NCI-H748 (cell line): ENCODE results near the gene DENND5A.

ENCODE experiments used
- DNase-seq: peaks from one replicate; lab custom pipeline; 2025; ENCODE audit not compliant: unreplicated experiment; lab: John Stamatoyannopoulos, UW

DENND5A gene

GRCh38 chr11:9265211-9266131 lies at the start of gene DENND5A:
Gene DENND5A, minus strand, starts transcription at chr11:9265350. Its CDS starts 281 bp downstream, at chr11:9265069.
- peak; percentile 86 for DNase-seq

- DNase-seq: peak; percentile 99
Observed at GRCh38 chr11:9314291-9315077, 49.3 kb upstream of the DENND5A start, which contains the start of gene TMEM41B. Gene TMEM41B, minus strand, starts transcription at chr11:9314593. Its CDS starts 152 bp downstream, at chr11:9314441.

GRCh38 chr11:9313648-9314290 lies 48.6 kb upstream of the DENND5A start:
- peak; percentile 55 for DNase-seq

- DNase-seq: no peak
Observed at GRCh38 chr11:9310485-9311090, 45.4 kb upstream of the DENND5A start.

- DNase-seq: no peak
Observed at GRCh38 chr11:9304178-9304577, 39.0 kb upstream of the DENND5A start.

GRCh38 chr11:9302448-9302847 lies 37.3 kb upstream of the DENND5A start:
- DNase-seq: no peak

GRCh38 chr11:9301720-9302119 lies 36.6 kb upstream of the DENND5A start:
- DNase-seq: no peak

GRCh38 chr11:9293646-9294045 lies 28.5 kb upstream of the DENND5A start:
- DNase-seq: no peak

- no peak for DNase-seq
Observed at GRCh38 chr11:9285850-9286587, 20.9 kb upstream of the DENND5A start.

GRCh38 chr11:9280655-9281301 lies 15.6 kb upstream of the DENND5A start:
- no peak for DNase-seq

GRCh38 chr11:9277176-9277575 lies 12.0 kb upstream of the DENND5A start:
- DNase-seq: no peak

GRCh38 chr11:9276571-9276970 lies 11.4 kb upstream of the DENND5A start:
- DNase-seq: peak; percentile 30

GRCh38 chr11:9274499-9275258 lies 9.5 kb upstream of the DENND5A start:
- DNase-seq: no peak

- no peak for DNase-seq
Observed at GRCh38 chr11:9273376-9274336, 8.5 kb upstream of the DENND5A start.

GRCh38 chr11:9269492-9270013 lies 4.4 kb upstream of the DENND5A start:
- no peak for DNase-seq

GRCh38 chr11:9267680-9268079 lies 2.5 kb upstream of the DENND5A start:
- no peak for DNase-seq

GRCh38 chr11:9266926-9267325 lies 1.8 kb upstream of the DENND5A start:
- no peak for DNase-seq
